ENCODE data around the gene NBAS.

NBAS gene

DNA sequence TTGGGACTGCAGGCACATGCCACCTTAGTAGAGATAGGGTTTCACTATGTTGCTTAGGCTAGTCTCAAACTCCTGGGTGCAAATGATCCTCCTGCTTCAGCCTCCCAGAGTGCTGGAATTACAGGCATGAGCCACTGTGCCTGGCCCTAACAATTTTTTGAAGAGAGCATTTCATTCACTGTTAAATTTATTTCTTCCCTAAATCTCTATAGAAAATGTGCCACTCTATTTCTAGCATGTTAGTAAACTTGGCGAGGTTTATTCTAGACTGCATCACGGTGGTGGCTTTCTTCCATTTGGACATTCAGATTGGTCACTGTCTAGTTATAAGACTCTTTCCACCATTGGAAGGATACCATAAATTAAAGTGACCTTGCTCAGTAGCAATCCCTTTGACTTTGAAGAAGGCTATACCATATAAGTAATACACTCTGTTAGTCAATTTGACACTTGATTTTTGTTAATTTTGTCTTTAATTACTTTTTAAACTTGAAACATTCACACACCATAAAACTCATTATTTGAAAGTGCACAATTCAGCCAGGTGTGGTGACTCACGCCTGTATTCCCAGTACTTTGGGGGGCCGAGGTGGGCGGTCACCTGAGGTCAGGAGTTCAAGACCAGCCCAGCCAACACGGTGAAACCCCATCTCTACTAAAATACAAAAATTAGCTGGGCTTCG lies 46.7 kb upstream of the NBAS start:
- H3K36me3 ChIP-seq (ENCODE audit: low read depth), result peaks cover 76% of the 10 kb centered on the region

DNA sequence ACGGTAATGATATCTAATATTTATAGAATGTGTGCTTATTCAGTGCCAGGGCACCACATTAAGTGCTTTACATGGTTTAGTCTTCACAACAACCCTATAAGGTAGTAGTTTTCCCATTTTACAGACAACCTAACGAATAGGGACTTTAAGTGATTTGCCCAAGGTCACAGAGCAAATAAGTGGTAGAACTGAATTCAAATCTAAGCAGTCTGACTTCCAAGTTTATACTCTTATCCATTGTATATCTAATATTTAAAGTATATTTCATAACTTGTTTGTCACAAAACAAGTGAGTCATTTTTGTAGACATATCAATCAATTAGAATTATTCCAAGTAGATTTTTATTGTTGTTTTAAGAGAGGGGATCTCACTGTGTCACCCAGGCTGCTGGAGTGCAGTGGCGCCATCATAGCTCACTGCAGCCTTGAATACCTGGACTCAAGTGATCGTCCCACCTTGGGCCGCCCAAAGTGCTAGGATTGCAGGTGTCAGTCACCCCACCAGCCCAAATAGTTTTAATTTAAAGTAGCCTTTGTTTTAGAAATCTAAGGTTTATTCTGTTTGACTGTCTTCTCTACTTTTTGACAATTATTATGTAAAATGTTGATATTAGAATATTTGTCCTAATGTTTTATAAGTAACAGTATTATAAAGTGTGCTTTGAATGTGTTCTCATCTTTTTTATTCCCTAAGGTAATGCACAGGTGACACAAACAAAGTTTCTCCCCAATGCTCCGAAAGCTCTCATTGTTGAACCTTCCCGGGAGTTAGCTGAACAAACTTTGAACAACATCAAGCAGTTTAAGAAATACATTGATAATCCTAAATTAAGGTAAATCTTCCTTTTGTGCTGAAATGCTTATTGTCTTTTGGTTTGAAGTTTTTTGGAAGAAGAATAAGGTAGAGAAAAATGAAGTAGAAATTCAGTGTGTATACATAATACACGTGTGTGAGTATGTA lies 45.6 kb upstream of the NBAS start:
- Histone ChIP-seq H3K4me3 (ENCODE audit: severe bottlenecking) (no peak overlapping the region), H3K4me1 (ENCODE audit: insufficient read depth, poor library complexity, severe bottlenecking) (no peaks in the 10 kb centered on the region), H3K27ac (ENCODE audit: poor library complexity, severe bottlenecking) (no peak overlapping the region), H3K36me3 (ENCODE audit: low read depth) (peaks cover 86% of the 10 kb centered on the region), H3K9me3 (ENCODE audit: severe bottlenecking) (no peaks in the 10 kb centered on the region), H3K27me3 (ENCODE audit: insufficient read depth, poor library complexity, severe bottlenecking) (no peaks in the 10 kb centered on the region)
- TF ChIP-seq, protein P1, sequence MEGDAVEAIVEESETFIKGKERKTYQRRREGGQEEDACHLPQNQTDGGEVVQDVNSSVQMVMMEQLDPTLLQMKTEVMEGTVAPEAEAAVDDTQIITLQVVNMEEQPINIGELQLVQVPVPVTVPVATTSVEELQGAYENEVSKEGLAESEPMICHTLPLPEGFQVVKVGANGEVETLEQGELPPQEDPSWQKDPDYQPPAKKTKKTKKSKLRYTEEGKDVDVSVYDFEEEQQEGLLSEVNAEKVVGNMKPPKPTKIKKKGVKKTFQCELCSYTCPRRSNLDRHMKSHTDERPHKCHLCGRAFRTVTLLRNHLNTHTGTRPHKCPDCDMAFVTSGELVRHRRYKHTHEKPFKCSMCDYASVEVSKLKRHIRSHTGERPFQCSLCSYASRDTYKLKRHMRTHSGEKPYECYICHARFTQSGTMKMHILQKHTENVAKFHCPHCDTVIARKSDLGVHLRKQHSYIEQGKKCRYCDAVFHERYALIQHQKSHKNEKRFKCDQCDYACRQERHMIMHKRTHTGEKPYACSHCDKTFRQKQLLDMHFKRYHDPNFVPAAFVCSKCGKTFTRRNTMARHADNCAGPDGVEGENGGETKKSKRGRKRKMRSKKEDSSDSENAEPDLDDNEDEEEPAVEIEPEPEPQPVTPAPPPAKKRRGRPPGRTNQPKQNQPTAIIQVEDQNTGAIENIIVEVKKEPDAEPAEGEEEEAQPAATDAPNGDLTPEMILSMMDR (IDR thresholded peaks at IDR 0.05; ENCODE audit: poor library complexity, severe bottlenecking), result no peak
- ATAC-seq (ENCODE audit: low read depth), result no peak
- no peak for DNase-seq (ENCODE audit: low spot score)

More for the DNA sequence above, 46.7 kb upstream of the NBAS start:
- TF ChIP-seq, protein P1 (IDR thresholded peaks at IDR 0.05; ENCODE audit: poor library complexity, severe bottlenecking), result no peak
- Histone ChIP-seq H3K27ac (ENCODE audit: poor library complexity, severe bottlenecking) (no peak overlapping the region), H3K27me3 (ENCODE audit: insufficient read depth, poor library complexity, severe bottlenecking) (no peaks in the 10 kb centered on the region), H3K9me3 (ENCODE audit: severe bottlenecking) (no peaks in the 10 kb centered on the region), H3K4me3 (ENCODE audit: severe bottlenecking) (no peak overlapping the region), H3K4me1 (ENCODE audit: insufficient read depth, poor library complexity, severe bottlenecking) (no peaks in the 10 kb centered on the region)
- DNase-seq (ENCODE audit: low spot score), result no peak
- ATAC-seq (ENCODE audit: low read depth), result no peak

DNA sequence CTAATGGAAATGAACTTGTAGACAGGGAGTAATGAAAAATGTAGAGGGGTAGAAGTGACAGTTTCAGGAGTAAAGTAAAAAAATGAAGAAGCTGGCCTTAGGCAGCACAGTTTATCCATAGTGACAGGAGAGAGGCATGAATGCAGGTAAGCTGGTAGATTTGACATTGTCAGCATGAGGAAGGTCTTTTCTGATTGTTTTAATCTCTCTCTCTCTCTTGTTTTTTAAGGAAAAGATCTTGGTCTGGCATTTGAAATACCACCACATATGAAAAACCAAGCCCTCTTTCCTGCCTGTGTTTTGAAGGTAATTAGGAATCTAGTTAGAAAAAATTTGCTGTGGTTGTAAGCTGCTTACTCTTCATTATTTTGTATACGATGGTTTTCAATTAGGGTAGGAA lies 44.6 kb upstream of the NBAS start:
- Histone ChIP-seq H3K27me3 (ENCODE audit: insufficient read depth, poor library complexity, severe bottlenecking) (no peaks in the 10 kb centered on the region), H3K27ac (ENCODE audit: poor library complexity, severe bottlenecking) (no peak overlapping the region), H3K9me3 (ENCODE audit: severe bottlenecking) (no peaks in the 10 kb centered on the region), H3K4me1 (ENCODE audit: insufficient read depth, poor library complexity, severe bottlenecking) (no peaks in the 10 kb centered on the region), H3K4me3 (ENCODE audit: severe bottlenecking) (no peak overlapping the region), H3K36me3 (ENCODE audit: low read depth) (peaks cover 97% of the 10 kb centered on the region)
- no peak for ATAC-seq (ENCODE audit: low read depth)
- no peak for DNase-seq (ENCODE audit: low spot score)
- TF ChIP-seq, protein P1 (IDR thresholded peaks at IDR 0.05; ENCODE audit: poor library complexity, severe bottlenecking), result no peak

DNA sequence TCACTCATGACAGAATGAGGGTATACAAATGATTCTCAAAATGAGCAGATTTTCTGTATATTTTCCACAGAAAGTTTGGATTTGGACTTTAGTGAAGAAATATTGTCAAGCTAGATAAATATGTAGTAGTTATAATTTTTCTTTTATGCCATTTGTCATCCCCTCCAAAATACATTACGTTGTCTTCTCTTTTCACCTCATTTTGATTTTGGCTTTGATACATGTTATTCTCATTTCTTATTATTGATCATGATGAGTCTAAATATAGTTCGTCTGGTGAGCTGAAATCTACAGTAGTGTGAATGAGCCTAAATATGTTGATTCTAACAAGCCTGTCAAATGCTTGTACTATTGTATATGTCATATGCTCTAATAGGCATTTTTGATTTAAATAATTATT lies 42.8 kb upstream of the NBAS start:
- DNase-seq (ENCODE audit: low spot score) (no peak), ATAC-seq (ENCODE audit: low read depth) (no peak)
- Histone ChIP-seq H3K27ac (ENCODE audit: poor library complexity, severe bottlenecking) (no peak overlapping the region), H3K27me3 (ENCODE audit: insufficient read depth, poor library complexity, severe bottlenecking) (no peaks in the 10 kb centered on the region), H3K9me3 (ENCODE audit: severe bottlenecking) (no peaks in the 10 kb centered on the region), H3K36me3 (ENCODE audit: low read depth) (peaks cover 97% of the 10 kb centered on the region), H3K4me3 (ENCODE audit: severe bottlenecking) (no peak overlapping the region), H3K4me1 (ENCODE audit: insufficient read depth, poor library complexity, severe bottlenecking) (no peaks in the 10 kb centered on the region)
- TF ChIP-seq, protein P1 (IDR thresholded peaks at IDR 0.05; ENCODE audit: poor library complexity, severe bottlenecking), result no peak
